Measurements from ENCODE around the gene CSDE1.
"Not testable (repeated sequence)": the region's sequence is repeated elsewhere in the genome, so short reads cannot be mapped to it uniquely, and the experiment has no call there.

CSDE1 gene

DNA sequence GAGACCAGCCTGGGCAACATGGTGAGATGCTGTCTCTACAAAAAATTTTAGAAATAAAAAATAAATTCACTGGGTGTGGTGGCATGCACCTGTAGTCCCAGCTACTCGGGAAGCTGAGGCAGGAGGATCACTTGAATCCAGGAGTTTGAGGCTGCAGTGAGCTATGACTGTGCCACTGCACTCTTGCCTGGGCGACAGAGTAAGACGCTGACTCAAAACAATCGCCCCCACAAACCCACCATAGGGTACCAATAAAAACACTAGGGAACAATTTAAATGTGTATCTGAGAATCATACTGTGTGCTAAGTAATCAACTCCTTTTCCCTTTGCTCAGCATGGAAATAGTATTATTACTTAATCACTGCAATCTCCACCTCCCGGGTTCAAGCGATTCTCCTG lies 4.1 kb downstream of the CSDE1 start:
- DNase-seq; in situ Hi-C loops (cut with HindIII; ENCODE audit: low pct_ligation_motif_present, low pct_unique_long_range_greater_than_20kb, low sequenced_read_pairs): not testable (repeated sequence)

DNA sequence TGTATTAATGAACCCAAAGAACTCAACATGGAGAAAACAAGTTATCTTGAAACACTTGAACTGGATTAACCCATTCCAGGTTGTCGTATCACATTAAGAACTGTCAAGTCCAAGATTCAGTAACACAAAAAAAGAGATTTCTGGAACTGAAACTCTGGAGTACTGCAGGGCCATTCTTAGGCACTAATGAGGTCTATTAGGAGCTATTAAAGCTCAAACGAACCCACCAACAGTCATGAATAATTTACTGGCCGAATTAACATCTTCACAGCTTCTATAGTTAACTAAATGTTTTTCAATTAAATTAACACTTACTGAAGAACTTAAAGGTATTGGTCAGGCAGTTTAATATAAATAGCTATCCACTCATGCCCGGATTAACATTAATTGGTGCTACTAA lies 4.6 kb downstream of the CSDE1 start:
- DNase-seq, result no peak
- in situ Hi-C loops (cut with HindIII; ENCODE audit: low pct_ligation_motif_present, low pct_unique_long_range_greater_than_20kb, low sequenced_read_pairs), result no loop called here

DNA sequence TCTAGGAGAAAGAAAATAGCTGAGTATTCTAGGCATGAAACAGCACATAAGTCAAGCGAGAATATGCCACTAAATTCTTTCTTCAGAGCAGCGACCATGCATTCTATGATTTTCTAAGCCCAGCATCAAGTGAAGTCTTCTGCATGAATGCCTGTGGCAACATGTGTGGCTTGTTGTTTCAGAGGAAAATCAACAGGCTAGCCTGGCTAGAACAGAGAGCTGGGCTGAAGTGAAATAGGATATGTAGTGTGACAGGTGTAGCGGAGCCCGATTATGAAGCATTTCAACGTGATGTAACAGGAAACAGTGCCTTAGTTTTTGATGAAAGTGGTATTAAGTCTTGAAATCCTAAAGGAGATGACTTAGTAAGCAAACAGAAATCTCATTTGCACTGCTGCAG lies 7.0 kb downstream of the CSDE1 start:
- no peak for DNase-seq
- in situ Hi-C loops (cut with HindIII; ENCODE audit: low pct_ligation_motif_present, low pct_unique_long_range_greater_than_20kb, low sequenced_read_pairs), result no loop called here

DNA sequence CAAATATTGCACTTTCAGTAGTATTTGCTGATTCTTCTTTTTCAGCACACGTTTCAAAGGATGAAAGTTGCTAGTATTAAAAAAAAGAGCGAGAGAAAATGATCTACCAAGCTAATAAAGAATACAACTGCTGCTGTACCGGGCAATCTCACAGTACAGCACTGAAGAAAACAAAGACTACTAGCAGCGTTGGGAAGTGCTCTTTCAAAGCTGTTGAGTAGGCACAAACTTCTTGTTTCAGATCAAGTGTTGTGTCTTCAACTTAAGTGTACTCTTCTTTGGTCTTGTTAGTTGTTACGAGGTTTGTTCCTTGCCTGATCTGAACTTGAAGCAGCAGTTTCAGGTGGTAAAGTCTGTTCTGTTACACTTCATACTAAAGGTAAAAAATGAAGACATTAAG lies 7.9 kb downstream of the CSDE1 start:
- DNase-seq, result no peak
- in situ Hi-C loops (cut with HindIII; ENCODE audit: low pct_ligation_motif_present, low pct_unique_long_range_greater_than_20kb, low sequenced_read_pairs), result no loop called here

DNA sequence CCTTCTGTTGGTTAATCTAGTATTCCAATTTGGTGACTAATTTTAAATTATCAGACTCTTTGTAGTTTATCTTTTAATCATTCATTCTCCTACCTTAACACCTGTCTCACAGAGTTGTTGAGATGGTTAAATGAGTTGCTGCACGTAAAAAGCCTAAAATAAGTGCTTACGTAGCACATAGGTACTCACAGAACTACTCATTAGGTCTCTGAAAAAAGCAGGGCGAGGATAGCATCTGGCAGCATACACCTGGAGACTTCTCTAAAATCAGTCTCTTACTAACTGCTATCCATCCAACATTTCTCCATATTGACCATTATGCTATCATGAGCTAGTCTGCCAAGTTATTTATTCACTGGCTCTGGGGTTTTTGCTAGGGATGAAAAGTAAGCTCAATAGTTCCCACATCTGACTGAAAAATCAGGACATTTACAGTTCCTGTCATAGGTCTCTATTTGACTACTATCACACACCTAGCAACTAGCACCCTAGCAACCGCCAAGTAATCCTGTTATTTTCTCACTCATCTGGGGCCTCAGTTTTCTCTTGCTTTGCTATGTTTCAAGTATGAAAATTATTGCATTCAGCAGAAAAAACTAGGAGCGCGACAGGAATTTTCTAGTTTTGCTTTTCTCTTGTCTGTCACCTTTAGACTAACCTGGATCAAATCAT lies 11.2 kb downstream of the CSDE1 start:
- in situ Hi-C loops (cut with HindIII; ENCODE audit: low pct_ligation_motif_present, low pct_unique_long_range_greater_than_20kb, low sequenced_read_pairs), result no loop called here
- no peak for DNase-seq

DNA sequence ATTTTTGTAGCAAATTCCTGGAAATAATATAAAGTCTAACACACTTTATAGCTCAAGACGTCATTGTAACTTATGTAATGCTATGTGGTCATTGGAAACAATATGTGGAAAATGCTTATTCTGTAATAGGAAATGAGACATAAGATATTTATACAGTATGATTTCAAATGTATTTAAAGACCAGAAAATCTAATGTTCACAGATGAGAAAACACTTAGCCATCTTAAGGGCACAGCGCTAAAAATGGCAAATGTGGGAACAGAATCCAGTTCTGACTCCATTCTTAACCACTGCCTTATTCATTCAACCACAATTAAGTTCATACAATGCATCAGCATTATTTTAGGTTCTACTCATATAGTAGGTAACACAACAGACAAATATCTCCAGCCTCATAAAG lies 12.5 kb downstream of the CSDE1 start:
- in situ Hi-C loops (cut with HindIII; ENCODE audit: low pct_ligation_motif_present, low pct_unique_long_range_greater_than_20kb, low sequenced_read_pairs), result no loop called here
- DNase-seq, result no peak

DNA sequence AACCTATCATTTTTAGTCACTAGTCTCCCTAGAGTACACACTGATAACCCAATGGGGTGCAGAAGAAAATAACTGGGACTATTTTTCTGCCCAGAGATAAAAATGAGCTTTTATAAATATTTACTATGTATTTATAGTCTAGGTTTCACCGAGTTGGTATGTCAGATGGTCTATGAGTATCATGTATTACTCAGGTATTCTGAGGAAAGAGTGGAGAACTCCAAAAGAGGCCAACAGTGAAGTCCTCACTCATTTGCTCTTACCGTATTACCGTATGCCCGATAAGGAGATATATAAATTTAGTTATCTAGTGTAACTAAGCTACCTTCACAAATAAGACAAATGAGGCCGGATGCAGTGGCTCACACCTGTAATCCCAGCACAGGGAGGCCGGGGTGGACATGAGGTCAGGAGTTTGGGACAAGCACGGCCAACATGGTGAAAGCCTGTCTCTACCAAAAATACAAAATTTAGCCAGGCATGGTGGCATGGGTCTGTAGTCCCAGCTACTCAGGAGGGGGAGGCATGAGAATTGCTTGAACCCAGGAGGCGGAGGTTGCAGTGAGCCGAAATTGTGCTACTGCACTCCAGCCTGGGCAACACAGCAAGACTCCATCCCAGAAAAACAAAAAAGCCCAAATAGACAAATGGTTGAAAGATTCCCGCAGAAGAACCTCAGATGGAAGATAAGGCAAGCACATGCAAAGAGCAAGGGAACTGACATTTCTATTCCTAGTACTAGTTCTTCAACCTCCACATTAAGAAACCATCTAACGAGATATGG lies 15.6 kb downstream of the CSDE1 start:
- DNase-seq, result no peak
- in situ Hi-C loops (cut with HindIII; ENCODE audit: low pct_ligation_motif_present, low pct_unique_long_range_greater_than_20kb, low sequenced_read_pairs), result no loop called here

DNA sequence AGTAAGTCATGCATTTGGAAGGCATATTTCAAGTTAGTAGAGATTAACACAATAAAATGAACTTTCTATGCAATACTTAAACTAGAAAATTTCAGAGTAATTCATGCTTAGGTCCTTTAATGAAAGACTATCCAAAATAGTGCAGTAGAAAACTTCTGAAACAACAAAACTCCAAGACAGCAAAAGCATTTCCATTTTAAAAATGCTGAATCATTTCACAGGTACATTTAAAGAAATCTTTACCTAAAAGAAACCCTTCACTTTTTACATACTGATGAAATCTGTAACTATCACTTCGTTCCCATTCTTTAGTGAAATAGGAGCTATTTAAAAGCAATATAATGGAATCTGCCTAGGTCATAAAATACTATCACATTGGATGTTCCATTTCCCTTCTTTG lies 17.5 kb downstream of the CSDE1 start:
- in situ Hi-C loops (cut with HindIII; ENCODE audit: low pct_ligation_motif_present, low pct_unique_long_range_greater_than_20kb, low sequenced_read_pairs), result no loop called here
- no peak for DNase-seq

DNA sequence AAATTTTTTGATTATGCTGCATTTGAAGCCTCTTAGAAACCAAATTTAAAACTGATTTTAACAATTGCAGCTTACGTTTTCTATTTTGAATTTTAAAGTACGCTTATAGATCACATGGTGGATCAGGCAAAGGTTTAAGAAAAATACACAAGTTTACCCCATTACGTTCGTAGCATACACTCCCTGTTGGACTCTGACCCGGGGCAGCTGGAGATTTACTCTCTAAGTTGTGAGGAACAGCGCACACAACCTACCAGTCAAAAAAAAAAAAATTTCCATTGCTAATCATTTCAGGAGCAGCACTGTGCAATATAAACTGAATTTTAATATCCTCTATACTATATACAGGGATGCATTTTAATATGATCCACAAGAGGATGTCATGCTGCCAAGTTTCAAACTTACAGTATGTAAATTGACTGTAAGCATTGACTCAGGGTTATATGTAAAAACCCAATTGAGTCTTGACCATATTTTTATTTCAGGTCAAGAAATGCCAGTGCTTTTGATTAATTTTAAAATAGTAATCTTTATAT lies 20.4 kb downstream of the CSDE1 start:
- DNase-seq, result no peak
- in situ Hi-C loops (cut with HindIII; ENCODE audit: low pct_ligation_motif_present, low pct_unique_long_range_greater_than_20kb, low sequenced_read_pairs), result no loop called here

DNA sequence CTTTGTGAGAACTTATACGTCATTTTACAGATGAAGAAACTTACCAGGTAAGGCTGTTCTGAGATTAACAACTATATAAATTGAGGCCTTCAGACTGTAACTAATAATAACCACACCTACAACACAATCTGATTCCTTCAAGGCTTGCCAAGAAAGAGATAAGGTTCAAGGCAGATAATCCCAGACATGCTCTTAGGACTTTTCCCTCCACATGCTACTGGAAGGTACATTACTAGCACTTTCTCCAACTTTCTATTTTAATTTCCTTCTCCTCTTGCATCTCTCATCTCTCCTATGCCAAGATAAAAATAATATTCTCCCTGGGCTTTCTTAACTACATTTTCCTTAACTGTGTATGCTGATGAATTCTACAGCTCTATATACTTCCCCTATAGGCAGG lies 22.3 kb downstream of the CSDE1 start:
- DNase-seq, result no peak
- in situ Hi-C loops (cut with HindIII; ENCODE audit: low pct_ligation_motif_present, low pct_unique_long_range_greater_than_20kb, low sequenced_read_pairs), result no loop called here

DNA sequence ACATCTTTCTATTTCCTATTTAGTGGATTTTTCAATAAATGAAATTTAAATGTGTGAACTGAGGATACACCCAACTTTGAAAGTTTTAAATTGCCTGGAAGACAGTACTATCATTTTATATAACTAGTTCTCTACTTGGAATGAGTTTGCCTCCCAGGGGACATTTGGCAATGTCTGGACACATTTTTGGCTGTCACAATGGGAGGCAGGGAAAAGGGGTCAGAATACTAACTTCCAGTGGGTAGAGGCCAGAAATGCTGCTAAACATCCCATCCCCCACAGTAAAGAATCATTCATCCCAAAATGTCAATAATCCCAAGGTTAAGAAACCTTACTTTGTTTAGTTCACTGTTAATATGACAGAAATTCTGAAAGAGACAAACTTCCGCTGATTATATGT lies 28.0 kb downstream of the CSDE1 start:
- in situ Hi-C loops (cut with HindIII; ENCODE audit: low pct_ligation_motif_present, low pct_unique_long_range_greater_than_20kb, low sequenced_read_pairs), result no loop called here
- DNase-seq, result no peak

DNA sequence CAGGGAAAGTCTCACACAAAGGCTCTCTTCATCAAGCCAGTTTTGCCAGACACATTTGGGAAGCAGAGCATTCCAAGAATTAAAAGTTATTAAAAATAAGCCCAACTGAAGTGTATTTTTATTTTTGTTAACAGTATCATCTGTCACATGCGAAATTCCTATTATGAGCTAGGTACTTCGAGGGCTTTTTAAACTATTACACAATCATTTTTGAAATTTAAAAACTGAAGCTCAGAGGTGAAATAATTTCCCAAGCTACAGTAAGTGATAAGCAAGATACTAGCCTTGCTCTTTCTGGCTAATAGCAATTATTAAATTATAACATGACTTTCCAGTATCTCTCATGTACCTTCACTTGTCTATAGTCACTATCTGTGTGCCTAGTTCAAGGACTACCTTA lies 29.2 kb downstream of the CSDE1 start:
- DNase-seq, result no peak
- in situ Hi-C loops (cut with HindIII; ENCODE audit: low pct_ligation_motif_present, low pct_unique_long_range_greater_than_20kb, low sequenced_read_pairs), result no loop called here

DNA sequence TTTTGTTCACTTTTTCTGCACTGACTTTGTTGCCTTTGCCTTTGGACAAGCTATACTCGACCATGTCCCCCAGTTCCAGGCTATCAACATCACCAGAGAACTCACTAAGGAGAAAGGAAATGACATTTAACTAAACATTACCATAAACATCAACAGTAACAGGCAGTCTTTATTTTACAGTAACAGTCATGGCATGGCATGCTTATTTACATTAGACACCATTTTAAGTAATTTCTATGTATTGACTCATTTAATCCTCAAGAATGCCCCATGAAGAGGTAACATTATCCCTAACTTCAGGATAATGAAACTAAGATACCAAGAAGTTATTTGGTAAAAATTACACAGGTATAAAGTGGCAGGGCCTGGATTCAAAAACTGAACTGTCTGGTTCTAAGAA lies 32.6 kb downstream of the CSDE1 start:
- in situ Hi-C loops (cut with HindIII; ENCODE audit: low pct_ligation_motif_present, low pct_unique_long_range_greater_than_20kb, low sequenced_read_pairs), result no loop called here
- DNase-seq, result no peak

DNA sequence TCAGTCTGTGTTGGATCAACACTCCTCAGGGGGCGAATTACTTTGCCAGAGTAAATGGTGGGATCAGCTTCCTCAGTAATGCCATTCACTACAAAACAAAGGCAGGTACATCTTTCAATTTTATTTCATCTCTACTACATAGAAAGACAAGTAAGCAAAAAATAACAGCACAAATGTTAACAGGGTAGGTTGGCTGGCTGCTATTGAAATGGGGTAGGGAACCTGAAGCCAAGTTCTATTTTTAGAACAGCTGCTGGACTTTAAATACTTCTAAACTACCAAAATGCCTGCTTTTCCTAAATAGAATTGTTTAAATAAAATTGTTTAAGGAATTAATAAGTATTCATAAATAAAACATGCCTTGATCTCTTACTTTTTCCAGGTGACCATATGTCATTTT lies 33.9 kb downstream of the CSDE1 start:
- no peak for DNase-seq
- in situ Hi-C loops (cut with HindIII; ENCODE audit: low pct_ligation_motif_present, low pct_unique_long_range_greater_than_20kb, low sequenced_read_pairs), result no loop called here

DNA sequence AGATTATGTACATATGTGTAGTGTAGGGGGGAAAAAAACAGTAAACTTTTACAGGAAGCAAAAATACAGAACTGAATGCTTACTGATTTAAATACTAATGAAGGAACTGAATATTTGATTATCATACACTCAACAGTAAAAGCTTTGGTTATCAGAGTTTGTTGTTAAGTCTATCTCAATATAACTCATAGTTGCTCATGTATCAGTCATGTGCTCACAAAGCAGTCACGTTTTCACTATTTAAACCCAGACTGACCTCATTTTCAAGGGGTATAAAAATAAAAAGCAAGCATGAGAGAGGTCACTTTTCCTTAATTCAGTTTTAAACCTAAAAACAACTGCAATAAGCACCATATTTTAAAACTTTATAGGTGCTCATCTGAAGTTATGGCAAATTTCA lies 34.3 kb downstream of the CSDE1 start:
- in situ Hi-C loops (cut with HindIII; ENCODE audit: low pct_ligation_motif_present, low pct_unique_long_range_greater_than_20kb, low sequenced_read_pairs), result no loop called here
- DNase-seq, result no peak

DNA sequence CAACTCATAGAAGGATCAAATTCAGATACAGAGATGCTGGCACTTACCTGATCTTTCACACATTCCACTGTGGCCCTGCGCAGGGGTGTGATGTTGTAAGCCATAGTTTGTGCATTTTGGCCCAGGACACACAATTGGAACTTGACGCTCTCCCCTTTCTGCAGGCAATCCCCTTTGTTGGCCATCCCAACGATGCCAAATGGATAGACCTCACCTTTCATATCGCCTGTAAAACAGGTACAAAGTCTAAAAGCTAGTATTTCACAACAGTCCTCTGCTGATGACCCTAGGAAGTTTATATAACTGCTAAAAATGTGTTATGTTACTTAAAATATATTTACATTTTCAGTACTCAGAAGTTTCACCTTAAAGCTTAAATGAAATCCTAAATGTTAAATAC lies 37.3 kb downstream of the CSDE1 start:
- in situ Hi-C loops (cut with HindIII; ENCODE audit: low pct_ligation_motif_present, low pct_unique_long_range_greater_than_20kb, low sequenced_read_pairs), result no loop called here
- DNase-seq, result no peak

DNA sequence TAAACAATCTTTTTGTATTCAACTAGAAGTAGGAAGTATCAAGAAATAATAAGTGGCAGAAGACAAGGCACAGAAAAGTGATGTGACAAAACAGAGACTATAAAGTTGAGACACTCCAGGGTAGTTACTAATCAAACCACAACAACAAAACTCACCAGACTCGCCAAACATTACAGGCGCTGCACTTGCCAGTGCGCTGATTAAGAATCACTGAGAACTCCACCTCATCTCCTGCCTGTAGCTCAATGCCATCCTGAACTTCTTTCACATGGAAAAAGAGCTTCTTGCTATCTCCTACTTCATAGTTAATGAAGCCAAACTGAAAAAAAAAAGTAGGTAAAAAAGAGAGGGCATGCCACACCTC lies 38.4 kb downstream of the CSDE1 start:
- in situ Hi-C loops (cut with HindIII; ENCODE audit: low pct_ligation_motif_present, low pct_unique_long_range_greater_than_20kb, low sequenced_read_pairs), result no loop called here
- peak; percentile 16 for DNase-seq

DNA sequence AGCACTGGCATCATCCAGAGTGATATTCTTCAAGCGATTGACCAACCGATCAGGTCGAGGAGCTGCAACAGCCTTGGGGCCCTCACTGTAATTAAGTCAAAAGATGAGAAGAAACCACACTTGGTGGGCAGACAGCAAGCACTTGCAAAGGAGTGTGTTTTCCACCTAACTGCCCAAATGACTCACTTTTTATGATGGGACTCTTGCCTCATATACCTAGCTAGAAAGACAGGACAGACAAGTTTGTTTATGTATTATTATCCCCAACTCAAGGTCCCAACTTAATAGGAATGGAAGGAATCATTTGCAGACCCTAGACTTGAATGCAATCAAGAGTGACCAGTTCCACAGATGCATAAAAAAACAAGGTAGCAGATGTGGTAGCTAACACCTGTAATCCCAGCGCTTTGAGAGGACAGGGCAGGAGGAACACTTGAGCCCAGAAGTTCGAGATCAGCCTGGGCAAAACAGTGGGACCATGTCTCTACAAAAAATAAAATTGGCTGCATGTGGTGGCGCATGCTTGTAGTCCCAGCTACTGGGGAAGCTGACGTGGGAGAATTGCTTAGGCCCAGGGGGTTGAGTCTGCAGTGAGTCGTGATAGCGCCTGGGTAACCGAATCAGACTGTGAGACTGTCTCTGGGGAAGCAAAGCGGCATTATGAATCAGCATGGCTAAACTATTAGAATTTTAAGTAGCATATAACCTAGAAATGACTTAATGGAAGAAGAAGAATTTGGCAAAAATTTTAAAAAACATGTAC lies 38.9 kb downstream of the CSDE1 start:
- in situ Hi-C loops (cut with HindIII; ENCODE audit: low pct_ligation_motif_present, low pct_unique_long_range_greater_than_20kb, low sequenced_read_pairs), result no loop called here
- peak; percentile 33 for DNase-seq

DNA sequence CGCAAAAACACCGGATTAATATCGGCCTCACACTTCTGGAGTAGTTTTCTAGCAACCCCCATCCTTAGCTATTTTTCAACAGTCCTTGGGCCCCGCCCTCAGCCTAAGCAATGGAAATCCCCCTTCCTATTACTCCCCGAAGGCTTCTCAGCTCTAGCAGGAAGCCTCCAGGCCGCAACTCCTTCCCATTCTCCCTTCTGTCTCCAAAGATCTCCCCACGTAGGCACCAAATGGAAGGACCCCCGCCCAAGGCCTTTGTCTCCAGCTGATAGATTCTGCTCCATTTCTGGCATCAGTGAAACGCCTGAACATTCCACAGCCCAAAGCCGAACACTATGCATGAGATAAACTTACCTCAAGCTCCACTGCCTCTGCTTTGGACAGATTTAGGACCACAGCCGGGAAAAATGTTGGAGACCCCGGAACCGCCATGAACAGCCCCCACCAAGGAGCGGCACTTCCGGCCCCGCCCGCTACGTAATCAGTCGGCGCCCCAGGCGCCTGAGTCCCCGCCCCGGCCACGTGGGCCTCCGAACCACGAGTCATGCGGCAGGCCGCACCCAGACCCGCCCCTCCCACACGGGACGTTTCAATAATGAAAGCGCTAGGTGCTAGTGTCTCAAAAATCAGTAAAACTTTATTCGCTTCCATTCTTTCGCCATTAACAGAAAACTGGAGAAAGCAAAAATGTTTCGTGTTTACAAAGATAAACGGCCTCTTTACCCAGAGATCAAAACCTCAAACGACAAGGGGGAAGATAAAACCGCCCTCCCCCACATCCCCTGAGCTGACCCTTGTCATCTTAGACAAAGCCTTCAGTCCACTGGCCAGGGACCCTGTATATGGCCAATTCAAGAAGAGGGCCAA lies 41.2 kb downstream of the CSDE1 start, which contains the start of gene NRAS:
Gene NRAS, minus strand, starts transcription at position 468 of the 867 bp plus-strand sequence. CDS start 611 bp downstream, outside the sequence.
- in situ Hi-C loops (cut with HindIII; ENCODE audit: low pct_ligation_motif_present, low pct_unique_long_range_greater_than_20kb, low sequenced_read_pairs), result no loop called here

More for the DNA sequence above, 41.2 kb downstream of the CSDE1 start, which contains the start of gene NRAS:
- DNase-seq, result peak; percentile 91
